HG02759 (cell line): Measurements from ENCODE around the gene RAB22A.
"Not testable (repeated sequence)": the region's sequence is repeated elsewhere in the genome, so short reads cannot be mapped to it uniquely, and the experiment has no call there.

ENCODE experiments used
- ATAC-seq: cut with Tn5 transposase; IDR thresholded peaks from one replicate; pipeline ENCODE4 v1.9.1; 2021; ENCODE audit warnings: mild to moderate bottlenecking, moderate library complexity; ENCODE audit not compliant: unreplicated experiment

RAB22A gene

GRCh38 chr20:58407201-58407873, 97.8 kb downstream of the RAB22A start:
- ATAC-seq, result no peak

- peak; percentile 69 for ATAC-seq
Measured at GRCh38 chr20:58407966-58408557, 98.5 kb downstream of the RAB22A start.

GRCh38 chr20:58408603-58409246, 99.2 kb downstream of the RAB22A start:
- ATAC-seq, result no peak

- not testable (repeated sequence) for ATAC-seq
Measured at GRCh38 chr20:58414216-58414615, 104.7 kb downstream of the RAB22A start.

- not testable (repeated sequence) for ATAC-seq
Measured at GRCh38 chr20:58414786-58415185, 105.3 kb downstream of the RAB22A start.

- ATAC-seq, result no peak
Measured at GRCh38 chr20:58416057-58416456, 106.5 kb downstream of the RAB22A start.

- no peak for ATAC-seq
Measured at GRCh38 chr20:58416835-58417234, 107.3 kb downstream of the RAB22A start.
